Astrocyte (in vitro differentiated cells and primary cell): Measurements from ENCODE around the gene GFRA1.

Experiments
- EZH2 ChIP-seq: IDR thresholded peaks from 2 replicates; pipeline ENCODE4 v1.6.1; 2012; ENCODE audit warnings: mild to moderate bottlenecking, low read length, inconsistent platforms; ENCODE audit not compliant: insufficient read depth
- TF ChIP-seq, protein P1 (sequence below): IDR thresholded peaks from 2 replicates; pipeline ENCODE4 v1.5.1; 2011; ENCODE audit warnings: low read depth, mild to moderate bottlenecking, inconsistent platforms, low read length, moderate library complexity; ENCODE audit not compliant: insufficient read depth

DNA sequence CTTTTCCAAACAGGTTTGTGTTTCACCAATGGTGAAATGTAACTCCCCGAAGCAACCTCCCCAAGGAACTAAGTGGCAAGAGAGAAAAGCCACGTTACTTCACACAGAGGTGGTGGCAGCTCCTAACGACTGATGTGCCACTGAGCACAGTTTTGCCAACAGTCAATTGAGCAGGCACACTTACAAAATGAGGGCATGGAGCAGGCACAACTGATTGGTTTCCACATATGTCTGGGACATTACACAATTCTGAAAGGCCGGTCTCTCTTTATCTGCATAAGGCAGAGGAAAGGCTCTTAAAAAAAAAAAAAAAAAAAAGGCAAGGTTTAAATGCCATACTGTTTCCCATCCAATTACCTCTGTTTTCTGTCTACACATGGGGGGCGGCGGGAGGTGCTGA is 86.7 kb downstream of the GFRA1 start:
- TF ChIP-seq, protein P1, sequence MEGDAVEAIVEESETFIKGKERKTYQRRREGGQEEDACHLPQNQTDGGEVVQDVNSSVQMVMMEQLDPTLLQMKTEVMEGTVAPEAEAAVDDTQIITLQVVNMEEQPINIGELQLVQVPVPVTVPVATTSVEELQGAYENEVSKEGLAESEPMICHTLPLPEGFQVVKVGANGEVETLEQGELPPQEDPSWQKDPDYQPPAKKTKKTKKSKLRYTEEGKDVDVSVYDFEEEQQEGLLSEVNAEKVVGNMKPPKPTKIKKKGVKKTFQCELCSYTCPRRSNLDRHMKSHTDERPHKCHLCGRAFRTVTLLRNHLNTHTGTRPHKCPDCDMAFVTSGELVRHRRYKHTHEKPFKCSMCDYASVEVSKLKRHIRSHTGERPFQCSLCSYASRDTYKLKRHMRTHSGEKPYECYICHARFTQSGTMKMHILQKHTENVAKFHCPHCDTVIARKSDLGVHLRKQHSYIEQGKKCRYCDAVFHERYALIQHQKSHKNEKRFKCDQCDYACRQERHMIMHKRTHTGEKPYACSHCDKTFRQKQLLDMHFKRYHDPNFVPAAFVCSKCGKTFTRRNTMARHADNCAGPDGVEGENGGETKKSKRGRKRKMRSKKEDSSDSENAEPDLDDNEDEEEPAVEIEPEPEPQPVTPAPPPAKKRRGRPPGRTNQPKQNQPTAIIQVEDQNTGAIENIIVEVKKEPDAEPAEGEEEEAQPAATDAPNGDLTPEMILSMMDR = no peak
- TF ChIP-seq EZH2 = no peak
